GM12878 (cell line): Measurements from ENCODE around the gene NOL4L. TPM values are rescaled to one million over a fixed set of nuclear protein-coding genes. Genes with fewer than 3 reads are reported as not detected.

Experiments used
- ATAC-seq: fragments of 200-7000 bp; cut with Tn5 transposase; 3 replicates; pipeline ENCODE4 v1.9.1; 2020; ENCODE audit warnings: mild to moderate bottlenecking, moderate library complexity
- BruUV-seq: library from RNA; stranded (reverse); fragments of 400-500 nt; replicated peaks from 2 replicates; lab custom pipeline; 2021; lab: Mats Ljungman, UMichigan
- CTCF ChIA-PET: fragments of 300-600 bp; sonication (Branson Sonifier 250); formaldehyde crosslinking; extraction: SDS; loops from one replicate; lab custom pipeline; 2021; ENCODE audit warnings: inconsistent platforms; lab: Yijun Ruan, JAX
- POLR2A ChIA-PET: fragments of 350-600 bp; formaldehyde crosslinking; extraction: SDS; loops from one replicate; lab custom pipeline; 2021; ENCODE audit warnings: inconsistent platforms; lab: Charles Lee
- RAD21 ChIA-PET: fragments of 300-600 bp; sonication (Branson Sonifier 250); formaldehyde crosslinking; loops from one replicate; lab custom pipeline; 2023; ENCODE audit warnings: antibody characterized with exemption; ENCODE audit not compliant: unreplicated experiment; lab: Charles Lee
- SMC1A ChIA-PET: fragments of 300-600 bp; sonication (Branson Sonifier 250); formaldehyde crosslinking; loops from one replicate; lab custom pipeline; 2023; ENCODE audit not compliant: unreplicated experiment, uncharacterized antibody; lab: Charles Lee
- DNase-seq: peaks from one replicate; pipeline ENCODE4 v3.0.0-alpha.2; 2011; ENCODE audit warnings: low read depth, low spot score
- FAIRE-seq: peaks from 3 replicates; lab custom pipeline; 2011; peaks lifted over from hg19 to GRCh38; lab: Jason Lieb, UNC
- H2AFZ ChIP-seq: 2 replicates; pipeline ENCODE4 v1.6.0; 2011; ENCODE audit warnings: low read depth, low read length, control low read depth; ENCODE audit not compliant: control insufficient read depth
- H3K27ac ChIP-seq: 2 replicates; pipeline ENCODE4 v1.5.1; 2011; ENCODE audit warnings: control low read depth; ENCODE audit not compliant: control insufficient read depth, insufficient read depth
- H3K27me3 ChIP-seq, 2 experiments: replicated peaks in 1 of 2; 2 replicates each; pipeline versions ENCODE4 v1.6.0 to v1.6.1; 2011; ENCODE audit warnings: low read length in 1 of 2; ENCODE audit not compliant: control insufficient read depth in 2 of 2, insufficient read depth in 2 of 2
- H3K36me3 ChIP-seq, 2 experiments: 2 replicates each; pipeline ENCODE4 v1.5.1; 2011; ENCODE audit warnings: low read length in 1 of 2; ENCODE audit not compliant: control insufficient read depth in 2 of 2, insufficient read depth in 2 of 2
- H3K4me1 ChIP-seq: 2 replicates; pipeline ENCODE4 v1.6.1; 2011; ENCODE audit warnings: mild to moderate bottlenecking, low read length, moderate library complexity, mixed read lengths; ENCODE audit not compliant: control insufficient read depth, insufficient read depth
- H3K4me2 ChIP-seq: 2 replicates; pipeline ENCODE4 v1.6.0; 2011; ENCODE audit warnings: control low read depth; ENCODE audit not compliant: control insufficient read depth, insufficient read depth
- H3K4me3 ChIP-seq: fragments of 200-600 bp; sonication (generic); 2 replicates; pipeline ENCODE4 v1.5.1; 2016
- H3K79me2 ChIP-seq: 2 replicates; pipeline ENCODE4 v1.6.0; 2011; ENCODE audit warnings: low read length; ENCODE audit not compliant: control insufficient read depth, insufficient read depth
- H3K9ac ChIP-seq: 2 replicates; pipeline ENCODE4 v1.8.0; 2011; ENCODE audit warnings: low read length, control low read depth, mixed read lengths; ENCODE audit not compliant: control insufficient read depth, insufficient read depth
- H3K9me3 ChIP-seq: replicated peaks from 3 replicates; pipeline ENCODE4 v1.5.1; 2011; ENCODE audit warnings: mild to moderate bottlenecking, low read length; ENCODE audit not compliant: control insufficient read depth, insufficient read depth
- H4K20me1 ChIP-seq: 2 replicates; pipeline ENCODE4 v1.6.0; 2011; ENCODE audit not compliant: control insufficient read depth, insufficient read depth
- EGR1 ChIP-seq, 2 experiments: IDR thresholded peaks; 1 replicate in 1 of 2; 2 replicates in 1 of 2; pipeline ENCODE4 v1.6.1; 2011 to 2012; ENCODE audit warnings: low read depth in 2 of 2, low read length in 2 of 2, borderline replicate concordance in 1 of 2, mild to moderate bottlenecking in 1 of 2, moderate library complexity in 1 of 2
- PKNOX1 ChIP-seq: fragments of 450-650 bp; IDR thresholded peaks from 2 replicates; pipeline ENCODE4 v1.6.1; 2016; ENCODE audit warnings: mild to moderate bottlenecking
- SKIL ChIP-seq: fragments of 450-650 bp; IDR thresholded peaks from 2 replicates; pipeline ENCODE4 v1.6.1; 2017; ENCODE audit warnings: mild to moderate bottlenecking, low read depth, inconsistent platforms; ENCODE audit not compliant: poor library complexity, severe bottlenecking
- SUZ12 ChIP-seq: fragments of 200-600 bp; sonication (generic); IDR thresholded peaks from one replicate; pipeline ENCODE4 v1.6.1; 2018; ENCODE audit warnings: antibody characterized with exemption, mild to moderate bottlenecking; ENCODE audit not compliant: unreplicated experiment
- YBX1 ChIP-seq: fragments of 450-650 bp; IDR thresholded peaks from 2 replicates; pipeline ENCODE4 v1.6.1; 2016; ENCODE audit warnings: antibody characterized with exemption
- ZBED1 ChIP-seq: IDR thresholded peaks from 2 replicates; pipeline ENCODE4 v1.6.1; 2016; ENCODE audit warnings: borderline replicate concordance
- ZBTB4 ChIP-seq: fragments of 450-650 bp; formaldehyde crosslinking; IDR thresholded peaks from 2 replicates; pipeline ENCODE4 v1.4.0; 2022; ENCODE audit warnings: mild to moderate bottlenecking, moderate library complexity
- WGBS: methylation state at CpG from one replicate; pipeline ENCODE4 v1.1.6; 2016; ENCODE audit warnings: low lambda C conversion rate; ENCODE audit not compliant: insufficient replicate concordance, insufficient coverage; ENCODE audit errors: missing lambda C conversion rate; 5-methylcytosine and 5-hydroxymethylcytosine counted together
- in situ Hi-C: fragments of 300-500 bp; cut with MboI; formaldehyde crosslinking; loops from 9 replicates; pipeline ENCODE4 v1.14.3; 2018; ENCODE audit warnings: mixed read lengths
- intact Hi-C: fragments of 100-400 bp; cut with micrococcal nuclease; formaldehyde crosslinking; loops from one replicate; pipeline ENCODE4 v1.14.2; 2022; ENCODE audit not compliant: unreplicated experiment
- polyA plus RNA-seq, 11 experiments: library from polyadenylated mRNA; depleted of rRNA in 4 of 11; unstranded in 6 of 11; stranded (reverse) in 5 of 11; fragments of >200 nt; fragmentation: Nextera tagmentation in 4 of 11; fragmentation: Illumina TruSeq in 1 of 11; extraction: Ambion mirVana in 4 of 11; extraction: Trizol in 1 of 11; gene quantifications; 1 replicate in 1 of 11; 2 replicates in 10 of 11; pipeline versions ENCODE4 v1.2.1 to v1.2.3, GENCODE V29; 2011 to 2016; ENCODE audit warnings: inconsistent platforms in 2 of 11, missing spikeins in 2 of 11, low read depth in 1 of 11
- total RNA-seq, 4 experiments: library from RNA; depleted of rRNA in 3 of 4; stranded (reverse); fragments of >200 nt in 3 of 4; fragmentation: Illumina TruSeq in 1 of 4; extraction: Trizol in 1 of 4; gene quantifications; 2 replicates each; pipeline versions ENCODE4 v1.2.1 to v1.2.3, GENCODE V29; 2013 to 2021
- TF ChIP-seq, protein P1 (sequence below): fragments of 450-650 bp; IDR thresholded peaks from 2 replicates; pipeline ENCODE4 v1.6.1; 2016; ENCODE audit warnings: mild to moderate bottlenecking

Gene NOL4L
- total and polyA plus RNA-seq, 10 of the 15 experiments (the other 5 are each of a cell fraction or from before 2014, with no cell fraction given) = 2.3 to 24.0 (median 8.0) TPM

DNA sequence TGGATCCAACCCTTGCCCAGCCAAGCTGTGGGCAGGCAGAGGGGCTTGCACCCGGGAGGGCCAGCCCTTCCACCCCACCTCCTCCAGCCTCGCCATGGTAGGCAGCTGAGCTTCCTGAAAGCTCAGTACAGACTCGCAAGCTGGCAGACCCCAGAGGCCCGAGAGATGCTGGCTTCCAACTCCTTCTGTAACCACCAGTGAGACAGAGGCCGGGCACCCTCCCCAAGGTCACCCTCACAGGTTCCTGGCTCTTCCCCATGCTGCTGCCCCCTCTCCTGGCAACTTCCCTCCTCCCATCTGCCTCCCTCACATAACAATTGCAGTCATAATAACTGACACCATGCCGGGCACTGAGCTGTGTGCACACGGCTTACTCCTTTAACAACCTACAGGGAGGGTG is 26.2 kb upstream of the NOL4L start:
- no peak for DNase-seq
- no peak overlapping the region for H3K4me3 ChIP-seq
- in situ Hi-C loops = no loop called here
- WGBS = 21% methylated on average over 7 of the region's 7 CpGs
- no peak overlapping the region for H2AFZ ChIP-seq
- intact Hi-C loops = no loop called here
- TF ChIP-seq ZBTB4 (CRISPR knock-in tag) (no peak), SUZ12 (no peak), YBX1 (no peak), SKIL (no peak), PKNOX1 (no peak), EGR1 (IDR thresholded peaks at IDR 0.05; ENCODE audit: borderline replicate concordance in 1 of 2, low read depth in 2 of 2, low read length in 2 of 2) (no peak), ZBED1 (no peak)
- TF ChIP-seq, protein P1, sequence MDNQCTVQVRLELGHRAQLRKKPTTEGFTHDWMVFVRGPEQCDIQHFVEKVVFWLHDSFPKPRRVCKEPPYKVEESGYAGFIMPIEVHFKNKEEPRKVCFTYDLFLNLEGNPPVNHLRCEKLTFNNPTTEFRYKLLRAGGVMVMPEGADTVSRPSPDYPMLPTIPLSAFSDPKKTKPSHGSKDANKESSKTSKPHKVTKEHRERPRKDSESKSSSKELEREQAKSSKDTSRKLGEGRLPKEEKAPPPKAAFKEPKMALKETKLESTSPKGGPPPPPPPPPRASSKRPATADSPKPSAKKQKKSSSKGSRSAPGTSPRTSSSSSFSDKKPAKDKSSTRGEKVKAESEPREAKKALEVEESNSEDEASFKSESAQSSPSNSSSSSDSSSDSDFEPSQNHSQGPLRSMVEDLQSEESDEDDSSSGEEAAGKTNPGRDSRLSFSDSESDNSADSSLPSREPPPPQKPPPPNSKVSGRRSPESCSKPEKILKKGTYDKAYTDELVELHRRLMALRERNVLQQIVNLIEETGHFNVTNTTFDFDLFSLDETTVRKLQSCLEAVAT = no peak
- no peaks in the 10 kb centered on the region for H3K4me1 ChIP-seq
- POLR2A ChIA-PET = no interaction called here
- no peak overlapping the region for H3K4me2 ChIP-seq
- H4K20me1 ChIP-seq = no peaks in the 10 kb centered on the region
- H3K9ac ChIP-seq = no peak overlapping the region
- FAIRE-seq = no peak
- CTCF ChIA-PET = interaction anchor here (0.7 to 1.7 kb wide), 3 partner anchors 16 to 42 kb away, joined by 3 to 4 read pairs (median 4); no protein-coding TSS in a partner anchor
- BruUV-seq = no TSS peak
- no peaks in the 10 kb centered on the region; a peak in 1 of 4 replicates for H3K27me3 ChIP-seq
- H3K79me2 ChIP-seq = no peaks in the 10 kb centered on the region
- no peak for ATAC-seq
- H3K36me3 ChIP-seq = no peaks in the 10 kb centered on the region
- no peaks in the 10 kb centered on the region; the same call in 2 of the 3 replicates for H3K9me3 ChIP-seq
- H3K27ac ChIP-seq = no peak overlapping the region
- RAD21 ChIA-PET = interaction anchor here (0.9 to 1.9 kb wide), 4 partner anchors 16 to 85 kb away, joined by 3 to 9 read pairs (median 3); no protein-coding TSS in a partner anchor
- SMC1A ChIA-PET = interaction anchor here (0.8 to 1.4 kb wide), 5 partner anchors 10 to 88 kb away, joined by 3 to 4 read pairs (median 3); no protein-coding TSS in a partner anchor
